ENCODE results near the gene LUZP2.

GRCh38 chr11:25039165-25039564 lies 542.3 kb downstream of the LUZP2 start:
- TF ChIP-seq EZH2phosphoT487 (IDR thresholded peaks at IDR 0.05; ENCODE audit: borderline replicate concordance, low read length) (no peak), CTCF (conservative IDR thresholded peaks at IDR 0.05; ENCODE audit: low read depth, low read length) (no peak), EZH2 (IDR thresholded peaks at IDR 0.05; ENCODE audit: low read length, unreplicated experiment) (no peak)

Data from PC-3 (cell line).